Right lobe of liver (tissue), 6 donors: ENCODE results near the gene SEPSECS. TPM values are rescaled to one million over a fixed set of nuclear protein-coding genes. Genes with fewer than 3 reads are reported as not detected.

Source experiments
- ATAC-seq, 4 donors: fragments of 200-7000 bp; cut with Tn5 transposase; one replicate each; pipeline ENCODE4 v1.9.1; 2020; ENCODE audit warnings: mild to moderate bottlenecking in 4 of 4, moderate library complexity in 4 of 4
- DNase-seq, 3 donors: peaks; one replicate each; pipeline ENCODE4 v3.0.0-alpha.2; 2020
- H3K27ac ChIP-seq, 3 donors: fragments of 200-600 bp; one replicate each; pipeline ENCODE4 v1.8.0; 2022
- H3K27me3 ChIP-seq, 2 donors: fragments of 200-600 bp; one replicate each; pipeline ENCODE4 v1.8.0; 2022
- H3K36me3 ChIP-seq, 4 donors: fragments of 200-600 bp; sonication (generic) in 1 of 4; one replicate each; pipeline versions ENCODE4 v1.5.1 to v1.8.0; 2017 to 2022; ENCODE audit warnings: control low read depth in 1 of 4
- H3K4me1 ChIP-seq, 4 donors: fragments of 200-600 bp; sonication (generic) in 1 of 4; one replicate each; pipeline versions ENCODE4 v1.5.1 to v1.8.0; 2017 to 2022; ENCODE audit warnings: control low read depth in 1 of 4
- H3K4me3 ChIP-seq, 3 donors: fragments of 200-600 bp; one replicate each; pipeline ENCODE4 v1.8.0; 2022
- H3K9me3 ChIP-seq, 4 donors: fragments of 200-600 bp; sonication (generic) in 1 of 4; one replicate each; pipeline versions ENCODE4 v1.5.1 to v1.8.0; 2017 to 2022; ENCODE audit warnings: control low read depth in 1 of 4
- CTCF ChIP-seq, 4 donors: fragments of 200-600 bp in 3 of 4; fragments of 450-650 bp in 1 of 4; IDR thresholded peaks; one replicate each; pipeline versions ENCODE4 v1.5.1 to v1.8.0; 2016 to 2022; ENCODE audit warnings: antibody characterized with exemption in 4 of 4, mild to moderate bottlenecking in 2 of 4
- POLR2A ChIP-seq: fragments of 450-650 bp; IDR thresholded peaks from one replicate; pipeline ENCODE4 v1.6.1; 2017; ENCODE audit warnings: antibody characterized with exemption, mild to moderate bottlenecking
- WGBS: methylation state at CpG from one replicate; pipeline ENCODE4 v1.1.6; 2018; ENCODE audit warnings: low coverage, low lambda C conversion rate; ENCODE audit not compliant: insufficient coverage; ENCODE audit errors: missing lambda C conversion rate; 5-methylcytosine and 5-hydroxymethylcytosine counted together
- intact Hi-C, 2 donors: fragments of 100-400 bp; cut with DNase I; formaldehyde crosslinking; loops; one replicate each; pipeline versions ENCODE4 v1.11.2 to v1.14.1; 2022
- long read RNA-seq: library from polyadenylated mRNA; unstranded; transcript quantifications from one replicate; pipeline ENCODE4 v2.0.0, GENCODE V29; 2019
- total RNA-seq, 6 experiments: library from RNA; depleted of rRNA in 2 of 6; stranded (reverse); fragments of >200 nt in 2 of 6; fragmentation: NEBNext Ultra II Directional in 3 of 6; extraction: Animal tissue kit (Norgen Biotek cat#: 25700) in 3 of 6; gene quantifications; one replicate each; pipeline versions ENCODE4 v1.1.0 to v1.2.4, GENCODE V29; 2016 to 2023
- donor health status: DM: no; HTN: yes; CAD: no.
- donor health status: DM: no; HTN: no; CAD: no.
- donor health status: DM: no; HTN: no; CAD: no.
- donor health status: DM: no; HTN: yes; CAD: no.
- donor health status: DM: no; HTN: yes; CAD: no.

The SEPSECS gene
- 10 to 100 TPM; 17.0 to 26.6 (median 22.7) TPM for total RNA-seq
- long read RNA-seq, full-length matches to known transcripts, result 1 of 4 reads
- long read RNA-seq, partial matches to known transcripts, result 2 of 4 reads
- long read RNA-seq, other reads (novel, unspliced or antisense), result 1 of 4 reads

- 0% methylated on average over 42 of the region's 66 CpGs for WGBS
- ATAC-seq, result peak; percentile 89 to 94 (median 90)
- intact Hi-C loops, result no loop called here
Observed at GRCh38 chr4:25159837-25160713, at the start of gene SEPSECS. TSS of gene SEPSECS (minus strand) at chr4:25160449. CDS start at chr4:25160369, 80 bp downstream.

DNA sequence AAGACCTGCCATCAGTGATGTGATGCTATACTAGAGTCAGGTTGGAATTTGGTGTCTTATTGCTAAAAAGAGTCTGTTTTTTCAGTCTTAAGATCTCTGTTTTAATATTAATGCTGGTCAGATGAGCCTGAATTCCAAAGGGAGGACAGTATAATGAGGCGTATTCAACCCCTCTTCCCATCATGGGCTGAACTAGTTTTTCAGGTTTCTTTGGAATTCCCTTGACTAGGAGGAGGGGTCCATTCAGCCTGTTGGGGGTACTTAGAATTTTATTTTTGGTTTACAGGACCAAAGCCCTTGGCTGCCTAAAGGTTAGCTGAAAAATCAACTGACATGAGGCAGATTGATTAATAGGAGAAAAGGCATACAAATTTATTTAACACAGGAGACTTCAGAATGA lies 49.5 kb upstream of the SEPSECS start:
- H3K9me3 ChIP-seq, result no peaks in the 10 kb centered on the region
- no peak for TF ChIP-seq CTCF (IDR thresholded peaks at IDR 0.05)
- 80% methylated on average over 1 of the region's 1 CpG for WGBS
- H3K4me3 ChIP-seq, result no peak overlapping the region
- intact Hi-C loops, result no loop called here
- peaks cover 0 to 20% (median 6%) of the 10 kb centered on the region in 4 donors for H3K4me1 ChIP-seq
- H3K27me3 ChIP-seq, result no peaks in the 10 kb centered on the region
- H3K27ac ChIP-seq, result no peak overlapping the region
- no peaks in the 10 kb centered on the region for H3K36me3 ChIP-seq
- DNase-seq, result no peak
- no peak for ATAC-seq

More at GRCh38 chr4:25159837-25160713, at the start of gene SEPSECS:
- no peak for TF ChIP-seq CTCF (IDR thresholded peaks at IDR 0.05)
- peak; percentile 90 for TF ChIP-seq POLR2A
- H3K27me3 ChIP-seq, result no peaks in the 10 kb centered on the region
- peak within 1 kb of the TSS; percentile 97 to 99 (median 98) for H3K27ac ChIP-seq
- no peaks in the 10 kb centered on the region for H3K9me3 ChIP-seq
- H3K36me3 ChIP-seq, result no peaks in the 10 kb centered on the region
- peaks cover 0 to 15% (median 3%) of the 10 kb centered on the region in 4 donors for H3K4me1 ChIP-seq
- H3K4me3 ChIP-seq, result peak within 1 kb of the TSS; percentile 86 to 91 (median 90)
- peak; percentile 98 to 99 (median 98) for DNase-seq

DNA sequence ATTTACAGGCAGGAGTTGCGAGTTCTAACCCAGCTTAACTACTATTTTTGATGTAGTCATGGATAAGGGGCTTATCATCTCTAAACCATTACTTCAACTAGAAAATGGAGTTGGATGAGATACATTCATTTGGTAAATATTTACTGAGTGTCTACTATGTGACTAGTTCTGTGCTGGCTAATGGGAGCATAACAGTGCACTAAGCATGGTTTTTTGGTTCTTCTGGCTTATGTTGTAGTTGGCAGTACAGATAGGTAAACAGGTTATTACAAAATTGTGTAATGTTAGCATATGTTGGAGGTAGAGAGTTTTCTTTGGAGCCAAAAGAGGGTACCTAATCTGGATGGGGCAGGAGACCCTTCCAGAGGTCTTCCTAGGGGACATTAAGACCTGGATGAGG lies 47.7 kb upstream of the SEPSECS start:
- WGBS, result 100% methylated on average over 1 of the region's 1 CpG
- no peaks in the 10 kb centered on the region for H3K36me3 ChIP-seq
- intact Hi-C loops, result no loop called here
- no peaks in the 10 kb centered on the region for H3K27me3 ChIP-seq
- peak; percentile 20 to 91 (median 56) for ATAC-seq
- no peak for DNase-seq
- no peak overlapping the region for H3K27ac ChIP-seq
- peaks cover 0 to 5% (median 0%) of the 10 kb centered on the region in 4 donors for H3K4me1 ChIP-seq
- TF ChIP-seq CTCF (IDR thresholded peaks at IDR 0.05) (no peak), POLR2A (no peak)
- no peaks in the 10 kb centered on the region for H3K9me3 ChIP-seq
- H3K4me3 ChIP-seq, result no peak overlapping the region

DNA sequence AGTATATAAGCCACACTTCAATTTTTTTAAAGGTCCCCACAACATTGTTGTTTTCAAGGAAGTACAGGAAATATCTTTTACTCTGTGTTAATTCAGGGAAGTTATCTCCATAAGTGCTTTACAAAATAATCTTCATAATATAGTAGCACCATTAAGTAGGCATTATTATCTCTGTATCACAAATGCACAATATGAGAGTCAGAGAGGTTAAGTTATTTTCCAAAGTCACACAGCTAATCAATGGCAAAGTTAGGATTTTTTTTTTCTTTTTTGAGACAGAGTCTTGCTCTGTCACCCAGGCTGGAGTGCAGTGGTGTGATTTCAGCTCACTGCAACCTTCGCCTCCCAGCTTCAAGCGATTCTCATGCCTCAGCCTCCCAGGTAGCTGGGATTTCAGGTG lies 38.5 kb upstream of the SEPSECS start:
- no peak overlapping the region for H3K27ac ChIP-seq
- intact Hi-C loops, result no loop called here
- ATAC-seq (no peak), DNase-seq (no peak)
- no peaks in the 10 kb centered on the region for H3K27me3 ChIP-seq
- no peaks in the 10 kb centered on the region for H3K4me1 ChIP-seq
- H3K4me3 ChIP-seq, result no peak overlapping the region
- H3K9me3 ChIP-seq, result no peaks in the 10 kb centered on the region
- TF ChIP-seq POLR2A (no peak), CTCF (IDR thresholded peaks at IDR 0.05) (no peak)
- WGBS, result 100% methylated on average over 2 of the region's 2 CpGs
- no peaks in the 10 kb centered on the region for H3K36me3 ChIP-seq
